ENCODE results near the gene ADGRV1. TPM values are rescaled to one million over a fixed set of nuclear protein-coding genes. Genes with fewer than 3 reads are reported as not detected.

Gene ADGRV1
- polyA plus RNA-seq, 3 donors, result 0.18 to 0.33 TPM; not detected in 1

GRCh38 chr5:90902170-90902569 lies 343.6 kb downstream of the ADGRV1 start:
- H3K27me3 Mint-ChIP-seq (ENCODE audit: low read depth in 3 of 3), result peaks cover 0 to 2% (median 0%) of the 10 kb centered on the region in 3 donors
- H3K27me3 ChIP-seq (ENCODE audit: control insufficient read depth in 2 of 2, insufficient read depth in 2 of 2, low read length in 2 of 2), result no peaks in the 10 kb centered on the region
- H4K20me1 ChIP-seq (ENCODE audit: insufficient read depth, low read length), result no peaks in the 10 kb centered on the region
- H3K79me2 ChIP-seq (ENCODE audit: insufficient read depth, low read length), result no peaks in the 10 kb centered on the region
- H3K27ac Mint-ChIP-seq, result no peak overlapping the region
- H2AFZ ChIP-seq (ENCODE audit: insufficient read depth, low read depth, low read length, poor library complexity, severe bottlenecking), result no peak overlapping the region
- no peaks in the 10 kb centered on the region for H3K4me1 ChIP-seq (ENCODE audit: control insufficient read depth in 1 of 2, insufficient read depth in 2 of 2, low read length in 2 of 2)
- H3K4me3 Mint-ChIP-seq, result no peak overlapping the region
- WGBS (ENCODE audit: insufficient coverage), result no CpG with 5 or more reads among the region's 4 CpGs
- H3K36me3 Mint-ChIP-seq, result no peaks in the 10 kb centered on the region
- no peak overlapping the region for H3K4me2 ChIP-seq (replicated peaks; ENCODE audit: extremely low read depth, low read length, poor library complexity, severe bottlenecking)
- intact Hi-C loops (cut with micrococcal nuclease), result no loop called here
- no peaks in the 10 kb centered on the region for H3K9me3 ChIP-seq (replicated peaks in 1 of 2; ENCODE audit: control insufficient read depth in 1 of 2, insufficient read depth in 1 of 2, low read length in 2 of 2)
- no peaks in the 10 kb centered on the region for H3K4me1 Mint-ChIP-seq
- no peak for DNase-seq
- H3K36me3 ChIP-seq (replicated peaks in 1 of 2; ENCODE audit: control insufficient read depth in 1 of 2, insufficient read depth in 2 of 2, low read length in 2 of 2), result no peaks in the 10 kb centered on the region
- no peak overlapping the region for H3K9ac ChIP-seq (ENCODE audit: insufficient read depth, low read length, poor library complexity, severe bottlenecking)
- no peak overlapping the region for H3K27ac ChIP-seq (ENCODE audit: low read depth in 1 of 2, low read length in 2 of 2)
- TF ChIP-seq, protein P1, sequence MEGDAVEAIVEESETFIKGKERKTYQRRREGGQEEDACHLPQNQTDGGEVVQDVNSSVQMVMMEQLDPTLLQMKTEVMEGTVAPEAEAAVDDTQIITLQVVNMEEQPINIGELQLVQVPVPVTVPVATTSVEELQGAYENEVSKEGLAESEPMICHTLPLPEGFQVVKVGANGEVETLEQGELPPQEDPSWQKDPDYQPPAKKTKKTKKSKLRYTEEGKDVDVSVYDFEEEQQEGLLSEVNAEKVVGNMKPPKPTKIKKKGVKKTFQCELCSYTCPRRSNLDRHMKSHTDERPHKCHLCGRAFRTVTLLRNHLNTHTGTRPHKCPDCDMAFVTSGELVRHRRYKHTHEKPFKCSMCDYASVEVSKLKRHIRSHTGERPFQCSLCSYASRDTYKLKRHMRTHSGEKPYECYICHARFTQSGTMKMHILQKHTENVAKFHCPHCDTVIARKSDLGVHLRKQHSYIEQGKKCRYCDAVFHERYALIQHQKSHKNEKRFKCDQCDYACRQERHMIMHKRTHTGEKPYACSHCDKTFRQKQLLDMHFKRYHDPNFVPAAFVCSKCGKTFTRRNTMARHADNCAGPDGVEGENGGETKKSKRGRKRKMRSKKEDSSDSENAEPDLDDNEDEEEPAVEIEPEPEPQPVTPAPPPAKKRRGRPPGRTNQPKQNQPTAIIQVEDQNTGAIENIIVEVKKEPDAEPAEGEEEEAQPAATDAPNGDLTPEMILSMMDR (IDR thresholded peaks at IDR 0.05), result no peak
- H3K9me3 Mint-ChIP-seq, result peaks cover 0 to 2% (median 0%) of the 10 kb centered on the region in 7 donors
- no peak overlapping the region for H3K4me3 ChIP-seq (replicated peaks in 1 of 3; ENCODE audit: low read depth in 2 of 3, low read length in 3 of 3)

DNA sequence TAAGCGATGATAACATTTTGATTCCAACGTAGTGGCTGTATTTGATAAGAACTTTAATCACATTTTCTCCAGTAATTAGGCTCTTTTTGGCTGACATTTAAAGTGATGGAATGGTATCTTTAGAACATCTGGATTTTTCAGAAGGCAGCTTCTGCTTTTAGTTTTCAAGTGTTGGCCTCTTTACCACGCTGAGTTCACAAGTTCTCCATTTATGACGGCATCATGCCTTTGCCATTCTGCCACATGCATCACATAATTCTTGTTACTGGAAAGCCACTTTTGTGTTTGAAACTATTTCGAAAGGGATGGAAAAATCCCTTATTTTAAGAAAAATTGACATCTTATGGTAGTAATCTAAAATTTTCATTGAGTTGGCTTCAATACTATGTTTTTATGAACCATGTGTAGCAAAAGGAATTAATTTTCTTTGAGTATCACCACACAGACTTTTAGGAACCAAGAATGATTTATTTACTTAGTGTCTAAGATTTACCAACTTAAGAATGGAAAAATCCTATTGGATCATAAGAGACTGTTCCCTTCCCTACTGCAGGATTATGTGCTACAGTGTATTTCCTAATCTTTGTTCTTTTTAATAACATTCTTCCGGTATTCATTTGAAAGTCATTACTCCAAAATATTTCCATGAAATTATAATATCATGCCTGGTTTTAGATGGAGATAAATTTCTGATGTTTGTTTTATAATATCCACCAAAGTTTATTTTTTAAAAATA lies 344.2 kb downstream of the ADGRV1 start:
- H3K9ac ChIP-seq (ENCODE audit: insufficient read depth, low read length, poor library complexity, severe bottlenecking), result no peak overlapping the region
- H3K27ac ChIP-seq (ENCODE audit: low read depth in 1 of 2, low read length in 2 of 2), result no peak overlapping the region
- H3K4me1 Mint-ChIP-seq, result no peaks in the 10 kb centered on the region
- 27% methylated on average over 2 of the region's 6 CpGs for WGBS (ENCODE audit: insufficient coverage)
- H3K36me3 ChIP-seq (replicated peaks in 1 of 2; ENCODE audit: control insufficient read depth in 1 of 2, insufficient read depth in 2 of 2, low read length in 2 of 2), result no peaks in the 10 kb centered on the region
- no peak overlapping the region for H3K4me3 ChIP-seq (replicated peaks in 1 of 3; ENCODE audit: low read depth in 2 of 3, low read length in 3 of 3)
- H3K79me2 ChIP-seq (ENCODE audit: insufficient read depth, low read length), result no peaks in the 10 kb centered on the region
- peaks cover 0 to 2% (median 0%) of the 10 kb centered on the region in 7 donors for H3K9me3 Mint-ChIP-seq
- peaks cover 0 to 2% (median 0%) of the 10 kb centered on the region in 3 donors for H3K27me3 Mint-ChIP-seq (ENCODE audit: low read depth in 3 of 3)
- TF ChIP-seq, protein P1 (IDR thresholded peaks at IDR 0.05), result no peak
- no peak for DNase-seq
- H3K27ac Mint-ChIP-seq, result no peak overlapping the region
- intact Hi-C loops (cut with micrococcal nuclease), result no loop called here
- H3K4me3 Mint-ChIP-seq, result no peak overlapping the region
- no peaks in the 10 kb centered on the region for H4K20me1 ChIP-seq (ENCODE audit: insufficient read depth, low read length)
- H3K4me2 ChIP-seq (replicated peaks; ENCODE audit: extremely low read depth, low read length, poor library complexity, severe bottlenecking), result no peak overlapping the region
- H3K27me3 ChIP-seq (ENCODE audit: control insufficient read depth in 2 of 2, insufficient read depth in 2 of 2, low read length in 2 of 2), result no peaks in the 10 kb centered on the region
- no peaks in the 10 kb centered on the region for H3K4me1 ChIP-seq (ENCODE audit: control insufficient read depth in 1 of 2, insufficient read depth in 2 of 2, low read length in 2 of 2)
- H3K36me3 Mint-ChIP-seq, result no peaks in the 10 kb centered on the region
- H2AFZ ChIP-seq (ENCODE audit: insufficient read depth, low read depth, low read length, poor library complexity, severe bottlenecking), result no peak overlapping the region
- H3K9me3 ChIP-seq (replicated peaks in 1 of 2; ENCODE audit: control insufficient read depth in 1 of 2, insufficient read depth in 1 of 2, low read length in 2 of 2), result no peaks in the 10 kb centered on the region

Measured in CD14-positive monocyte (primary cell).